Stimulated activated naive B cell treated with anti-CD40 and anti-IgM and Interleukin-4, amounts not matched to agents 10 μg/mL and 1 μg/mL and 100 μg/mL, for 72 hours (primary cell): ENCODE results near the gene TRAM2.

Experiments
- ATAC-seq, 2 donors: fragments of 150-1000 bp; cut with Tn5 transposase; replicated peaks; 2 replicates each; pipeline ENCODE4 v1.10.0; 2021; ENCODE audit warnings: moderate library complexity in 1 of 2
- DNase-seq: peaks from one replicate; pipeline ENCODE4 v3.0.0; 2021
- H3K27ac Mint-ChIP-seq: one replicate; pipeline ENCODE4 v1.8.0; 2022; ENCODE audit warnings: mild to moderate bottlenecking, mixed read lengths
- H3K27me3 Mint-ChIP-seq, 2 donors: one replicate each; pipeline ENCODE4 v1.8.0; 2022; ENCODE audit warnings: mixed read lengths in 2 of 2
- H3K36me3 Mint-ChIP-seq, 2 donors: one replicate each; pipeline ENCODE4 v1.8.0; 2022; ENCODE audit warnings: mixed read lengths in 2 of 2, mild to moderate bottlenecking in 1 of 2
- H3K4me1 Mint-ChIP-seq, 2 donors: one replicate each; pipeline ENCODE4 v1.8.0; 2022; ENCODE audit warnings: mixed read lengths in 2 of 2, mild to moderate bottlenecking in 1 of 2
- H3K4me3 Mint-ChIP-seq, 2 donors: one replicate each; pipeline ENCODE4 v1.8.0; 2022; ENCODE audit warnings: mild to moderate bottlenecking in 2 of 2, mixed read lengths in 2 of 2, moderate library complexity in 1 of 2
- H3K9me3 Mint-ChIP-seq, 2 donors: one replicate each; pipeline ENCODE4 v1.8.0; 2022; ENCODE audit warnings: mixed read lengths in 2 of 2, mild to moderate bottlenecking in 1 of 2

The TRAM2 gene

GRCh38 chr6:52541135-52541534, 35.7 kb downstream of the TRAM2 start:
- peaks cover 19 to 20% of the 10 kb centered on the region in 2 donors for H3K4me1 Mint-ChIP-seq
- DNase-seq (no peak), ATAC-seq (no peak)
- peaks cover 0 to 2% of the 10 kb centered on the region in 2 donors for H3K36me3 Mint-ChIP-seq
- no peaks in the 10 kb centered on the region for H3K9me3 Mint-ChIP-seq
- H3K4me3 Mint-ChIP-seq: no peak overlapping the region
- no peaks in the 10 kb centered on the region for H3K27me3 Mint-ChIP-seq
- no peak overlapping the region for H3K27ac Mint-ChIP-seq

- H3K27ac Mint-ChIP-seq: no peak overlapping the region
- ATAC-seq (no peak), DNase-seq (no peak)
- H3K27me3 Mint-ChIP-seq: no peaks in the 10 kb centered on the region
- H3K4me1 Mint-ChIP-seq: peaks cover 12 to 15% of the 10 kb centered on the region in 2 donors
- H3K36me3 Mint-ChIP-seq: peaks cover 0 to 2% of the 10 kb centered on the region in 2 donors
- no peaks in the 10 kb centered on the region for H3K9me3 Mint-ChIP-seq
- H3K4me3 Mint-ChIP-seq: no peak overlapping the region
These were observed 36.5 kb downstream of the TRAM2 start for GRCh38 chr6:52540286-52540902.

GRCh38 chr6:52539607-52540006, 37.3 kb downstream of the TRAM2 start:
- DNase-seq (no peak), ATAC-seq (no peak)
- H3K4me3 Mint-ChIP-seq: no peak overlapping the region
- H3K36me3 Mint-ChIP-seq: peaks cover 2 to 5% of the 10 kb centered on the region in 2 donors
- H3K9me3 Mint-ChIP-seq: no peaks in the 10 kb centered on the region
- H3K4me1 Mint-ChIP-seq: peaks cover 12 to 15% of the 10 kb centered on the region in 2 donors
- no peak overlapping the region for H3K27ac Mint-ChIP-seq
- no peaks in the 10 kb centered on the region for H3K27me3 Mint-ChIP-seq

DNA sequence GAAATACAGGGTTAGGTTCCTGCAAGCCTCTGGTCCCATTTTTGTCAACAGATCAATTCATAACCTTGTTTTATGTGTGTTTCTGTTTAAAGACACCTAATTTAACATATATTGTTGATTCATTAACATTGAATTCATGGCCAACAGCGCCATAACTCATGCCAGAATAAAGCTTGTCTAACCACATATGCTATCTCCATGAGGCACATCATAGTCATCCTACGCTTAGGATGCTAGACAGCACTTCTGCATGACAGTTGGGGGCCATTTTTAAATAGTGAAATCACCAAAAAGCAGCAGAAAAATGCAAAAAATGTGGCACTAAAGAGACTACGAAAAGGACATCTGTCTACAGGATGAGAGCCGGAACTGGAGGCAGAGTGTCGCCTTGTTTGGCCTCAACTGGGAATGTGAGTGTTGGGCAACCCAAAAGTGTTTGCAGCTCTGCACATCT, 37.9 kb downstream of the TRAM2 start:
- Mint-ChIP-seq H3K4me3 (no peak overlapping the region), H3K4me1 (peaks cover 10 to 12% of the 10 kb centered on the region in 2 donors), H3K9me3 (no peaks in the 10 kb centered on the region), H3K27ac (no peak overlapping the region), H3K27me3 (no peaks in the 10 kb centered on the region), H3K36me3 (peaks cover 2 to 6% of the 10 kb centered on the region in 2 donors)
- ATAC-seq (no peak), DNase-seq (no peak)

GRCh38 chr6:52538252-52538900, 38.5 kb downstream of the TRAM2 start:
- Mint-ChIP-seq H3K36me3 (peaks cover 4 to 6% of the 10 kb centered on the region in 2 donors), H3K27me3 (no peaks in the 10 kb centered on the region), H3K27ac (no peak overlapping the region), H3K9me3 (no peaks in the 10 kb centered on the region), H3K4me3 (no peak overlapping the region), H3K4me1 (peaks cover 10 to 12% of the 10 kb centered on the region in 2 donors)
- ATAC-seq (no peak), DNase-seq (no peak)

DNA sequence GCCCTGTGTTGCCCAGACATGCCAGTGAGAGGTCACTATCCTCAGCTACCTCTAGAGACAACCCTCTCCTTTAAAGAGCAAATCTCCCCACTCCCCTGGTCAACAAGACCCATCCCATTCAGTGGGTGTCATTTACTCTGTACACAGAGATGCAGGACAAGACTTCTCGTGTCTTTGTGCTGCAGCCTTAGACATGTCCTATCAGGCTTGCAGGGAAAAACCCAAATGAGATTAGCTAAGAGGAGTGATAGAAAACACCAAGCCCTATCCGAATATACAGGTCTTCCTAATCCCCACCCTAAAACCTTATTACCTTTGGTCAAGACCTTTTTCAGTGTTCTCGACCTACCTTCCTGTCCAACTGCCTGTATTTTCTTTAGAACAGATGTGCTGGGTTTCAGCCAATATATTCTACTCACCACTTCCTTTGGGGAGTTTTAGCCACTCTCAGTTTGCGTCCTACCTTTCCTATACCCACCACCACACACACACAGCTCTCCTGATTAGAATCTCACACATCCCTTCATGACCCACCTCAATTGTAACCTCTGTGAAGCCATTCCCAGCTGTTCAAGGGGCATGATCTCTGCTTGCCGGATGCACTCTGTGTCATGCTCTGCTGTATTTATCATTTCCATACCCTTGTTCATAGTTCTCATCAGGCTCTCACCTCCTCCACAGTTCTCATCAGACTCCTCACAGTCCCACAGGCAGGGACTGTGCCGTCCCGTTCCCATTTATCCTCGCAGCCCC, 39.7 kb downstream of the TRAM2 start:
- Mint-ChIP-seq H3K4me1 (peaks cover 10 to 12% of the 10 kb centered on the region in 2 donors), H3K27ac (peak overlapping the region; percentile 20), H3K9me3 (no peaks in the 10 kb centered on the region), H3K27me3 (no peaks in the 10 kb centered on the region), H3K4me3 (no peak overlapping the region), H3K36me3 (peaks cover 4 to 6% of the 10 kb centered on the region in 2 donors)
- ATAC-seq (peak; percentile 46 to 84), DNase-seq (no peak)

GRCh38 chr6:52536424-52536916, 40.4 kb downstream of the TRAM2 start:
- DNase-seq: no peak
- H3K4me1 Mint-ChIP-seq: peaks cover 10 to 12% of the 10 kb centered on the region in 2 donors
- no peaks in the 10 kb centered on the region for H3K27me3 Mint-ChIP-seq
- H3K27ac Mint-ChIP-seq: no peak overlapping the region
- peaks cover 4 to 6% of the 10 kb centered on the region in 2 donors for H3K36me3 Mint-ChIP-seq
- no peaks in the 10 kb centered on the region for H3K9me3 Mint-ChIP-seq
- no peak for ATAC-seq
- no peak overlapping the region for H3K4me3 Mint-ChIP-seq

- Mint-ChIP-seq H3K27ac (no peak overlapping the region), H3K27me3 (no peaks in the 10 kb centered on the region), H3K36me3 (peaks cover 4 to 6% of the 10 kb centered on the region in 2 donors), H3K9me3 (no peaks in the 10 kb centered on the region), H3K4me3 (no peak overlapping the region), H3K4me1 (peaks cover 10 to 12% of the 10 kb centered on the region in 2 donors)
- ATAC-seq (no peak), DNase-seq (no peak)
These were observed 41.0 kb downstream of the TRAM2 start for GRCh38 chr6:52535711-52536423.

GRCh38 chr6:52534966-52535390, 41.9 kb downstream of the TRAM2 start:
- no peaks in the 10 kb centered on the region for H3K9me3 Mint-ChIP-seq
- ATAC-seq (peak in 1 of 2 donors; percentile 28), DNase-seq (no peak)
- H3K4me3 Mint-ChIP-seq: no peak overlapping the region
- no peaks in the 10 kb centered on the region for H3K27me3 Mint-ChIP-seq
- H3K4me1 Mint-ChIP-seq: peaks cover 10 to 12% of the 10 kb centered on the region in 2 donors
- H3K27ac Mint-ChIP-seq: no peak overlapping the region
- H3K36me3 Mint-ChIP-seq: peaks cover 2 to 6% of the 10 kb centered on the region in 2 donors

- ATAC-seq: no peak
- Mint-ChIP-seq H3K36me3 (peaks cover 2 to 6% of the 10 kb centered on the region in 2 donors), H3K4me3 (no peak overlapping the region), H3K27ac (no peak overlapping the region), H3K27me3 (no peaks in the 10 kb centered on the region), H3K4me1 (peaks cover 10 to 12% of the 10 kb centered on the region in 2 donors), H3K9me3 (no peaks in the 10 kb centered on the region)
- no peak for DNase-seq
These were observed 42.5 kb downstream of the TRAM2 start for GRCh38 chr6:52534363-52534762.

- H3K4me3 Mint-ChIP-seq: no peak overlapping the region
- no peaks in the 10 kb centered on the region for H3K9me3 Mint-ChIP-seq
These were observed 43.4 kb downstream of the TRAM2 start for GRCh38 chr6:52533491-52533890.

DNA sequence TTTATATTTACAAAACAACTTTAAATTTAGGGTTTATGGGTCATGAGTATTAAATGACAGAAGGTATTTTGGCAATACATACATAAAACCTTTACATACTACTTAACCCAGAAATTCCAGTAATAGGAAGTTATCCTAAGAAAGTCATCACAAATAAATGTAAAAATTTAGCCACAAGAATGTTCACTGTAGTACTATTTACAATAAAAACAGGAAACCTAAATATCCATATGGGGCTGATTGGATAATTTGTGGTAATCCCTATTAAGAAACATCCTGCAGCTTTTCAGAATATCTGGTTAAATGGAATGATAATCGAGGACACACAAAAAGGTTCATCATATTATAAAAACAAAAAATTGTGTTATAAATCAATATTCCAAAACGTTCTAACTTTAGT, 44.4 kb downstream of the TRAM2 start:
- H3K4me1 Mint-ChIP-seq: peaks cover 4 to 6% of the 10 kb centered on the region in 2 donors
- no peak overlapping the region for H3K4me3 Mint-ChIP-seq
- ATAC-seq (no peak), DNase-seq (no peak)
- H3K36me3 Mint-ChIP-seq: peaks cover 2 to 6% of the 10 kb centered on the region in 2 donors
- H3K27ac Mint-ChIP-seq: no peak overlapping the region
- no peaks in the 10 kb centered on the region for H3K9me3 Mint-ChIP-seq
- H3K27me3 Mint-ChIP-seq: no peaks in the 10 kb centered on the region

More at GRCh38 chr6:52533491-52533890, 43.4 kb downstream of the TRAM2 start:
- Mint-ChIP-seq H3K27ac (no peak overlapping the region), H3K4me1 (peaks cover 10 to 12% of the 10 kb centered on the region in 2 donors), H3K27me3 (no peaks in the 10 kb centered on the region), H3K36me3 (peaks cover 2 to 6% of the 10 kb centered on the region in 2 donors)
- ATAC-seq (no peak), DNase-seq (no peak)

- H3K27ac Mint-ChIP-seq: no peak overlapping the region
- H3K36me3 Mint-ChIP-seq: peaks cover 2 to 6% of the 10 kb centered on the region in 2 donors
These were observed 45.0 kb downstream of the TRAM2 start for GRCh38 chr6:52531834-52532233.

GRCh38 chr6:52531396-52531795, 45.5 kb downstream of the TRAM2 start:
- ATAC-seq: no peak
- Mint-ChIP-seq H3K9me3 (no peaks in the 10 kb centered on the region), H3K27ac (no peak overlapping the region), H3K27me3 (no peaks in the 10 kb centered on the region), H3K36me3 (peaks cover 2 to 6% of the 10 kb centered on the region in 2 donors), H3K4me1 (no peaks in the 10 kb centered on the region), H3K4me3 (no peak overlapping the region)
- no peak for DNase-seq

More at GRCh38 chr6:52531834-52532233, 45.0 kb downstream of the TRAM2 start:
- H3K4me1 Mint-ChIP-seq: no peaks in the 10 kb centered on the region
- H3K4me3 Mint-ChIP-seq: no peak overlapping the region
- no peaks in the 10 kb centered on the region for H3K9me3 Mint-ChIP-seq
- DNase-seq: no peak
- H3K27me3 Mint-ChIP-seq: no peaks in the 10 kb centered on the region
- ATAC-seq: no peak
